ENCODE data around the gene HSPA5. TPM values are rescaled to one million over a fixed set of nuclear protein-coding genes. Genes with fewer than 3 reads are reported as not detected.
A peak's percentile ranks its signal among the peaks of the same experiment; 100 is the strongest.

Gene HSPA5
- polyA plus RNA-seq, 1 donor: 135 TPM

DNA sequence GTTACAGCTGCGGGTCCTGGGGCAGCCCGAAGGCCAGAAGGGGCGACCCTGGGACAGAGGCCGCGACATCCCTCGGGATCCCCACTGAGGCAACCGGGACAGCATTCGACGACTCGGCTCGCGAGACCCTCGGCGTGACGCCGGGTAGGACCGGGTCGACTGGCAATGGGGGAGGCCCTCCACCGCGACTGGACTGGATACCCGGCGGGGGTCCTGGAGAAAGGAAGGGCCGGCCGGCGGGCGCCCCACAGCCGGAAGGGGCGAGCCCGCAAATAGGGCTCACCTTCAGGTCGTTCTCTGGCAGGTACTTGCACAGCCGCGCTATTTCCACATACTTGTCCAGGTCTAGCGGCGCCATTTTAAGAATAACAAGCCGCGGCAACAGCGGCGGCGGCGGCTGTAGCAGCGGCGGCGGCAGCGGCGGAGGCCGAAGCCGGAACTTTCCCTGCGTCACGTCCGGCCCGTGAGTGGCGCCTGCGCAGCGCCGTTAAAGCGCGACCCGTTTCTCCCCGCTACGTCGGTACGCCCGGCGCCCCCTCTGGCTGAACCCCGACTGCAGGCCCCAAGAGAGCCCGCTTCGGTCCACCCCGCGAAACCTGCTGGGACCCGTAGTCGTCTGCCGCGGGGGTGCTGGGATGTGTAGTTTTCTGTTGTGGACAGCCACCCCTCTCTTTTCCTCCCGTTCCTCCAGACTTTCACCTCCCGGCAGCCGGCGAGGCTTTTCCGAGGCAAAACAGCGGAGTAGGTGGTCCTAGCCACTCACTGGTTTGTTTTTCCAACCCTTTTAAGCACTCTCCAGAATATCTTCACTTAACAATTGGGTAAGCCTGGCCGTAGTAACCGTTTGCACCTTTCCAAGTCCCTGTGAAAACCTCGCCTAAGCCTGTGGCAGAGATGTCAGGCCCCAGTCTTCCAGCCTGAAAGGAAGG, 51.5 kb downstream of the HSPA5 start, which contains the start of gene PPP6C:
TSS of gene PPP6C (minus strand) at position 443 of the 929 bp plus-strand sequence. CDS start at position 358, 85 bp downstream.
- peak; percentile 97 for DNase-seq

GRCh38 chr9:125189011-125189360, 52.2 kb downstream of the HSPA5 start:
- DNase-seq: no peak

Other genes with a start within 250 kb of the HSPA5 start
- 10.7 TPM for gene SCAI, start 97.8 kb downstream of the HSPA5 start, polyA plus RNA-seq (ENCODE audit: insufficient read length)
- 30.9 TPM for gene PPP6C, start 51.5 kb downstream of the HSPA5 start, polyA plus RNA-seq (ENCODE audit: insufficient read length)
- 14.1 TPM for gene RABEPK, start 40.8 kb downstream of the HSPA5 start, polyA plus RNA-seq (ENCODE audit: insufficient read length)
- 21.2 TPM for gene GAPVD1, start 20.5 kb upstream of the HSPA5 start, polyA plus RNA-seq (ENCODE audit: insufficient read length)

Data from hindlimb muscle (tissue), 1 donor.